Mesodermal cell (in vitro differentiated cells): ENCODE results near the gene NPSR1.
"Not testable (repeated sequence)": the region's sequence is repeated elsewhere in the genome, so short reads cannot be mapped to it uniquely, and the experiment has no call there.

ENCODE experiments used
- H3K27ac ChIP-seq: 2 replicates; pipeline ENCODE4 v1.7.0; 2013; ENCODE audit warnings: mild to moderate bottlenecking, low read depth, low read length, moderate library complexity; ENCODE audit not compliant: severe bottlenecking
- H3K36me3 ChIP-seq: 2 replicates; pipeline ENCODE4 v1.7.1; 2013; ENCODE audit warnings: mild to moderate bottlenecking, low read length, moderate library complexity; ENCODE audit not compliant: control insufficient read depth, insufficient read depth
- H3K4me1 ChIP-seq: one replicate; pipeline ENCODE4 v1.7.1; 2013; ENCODE audit warnings: mild to moderate bottlenecking, low read length; ENCODE audit not compliant: insufficient read depth, control insufficient read depth, poor library complexity, severe bottlenecking
- H3K4me3 ChIP-seq: 2 replicates; pipeline ENCODE4 v1.7.0; 2013; ENCODE audit warnings: low read length, control low read depth, mild to moderate bottlenecking; ENCODE audit not compliant: insufficient read depth, poor library complexity, severe bottlenecking; ENCODE audit errors: extremely low read depth
- H3K9me3 ChIP-seq: 2 replicates; pipeline ENCODE4 v1.7.1; 2013; ENCODE audit warnings: mild to moderate bottlenecking, low read length, moderate library complexity; ENCODE audit not compliant: control insufficient read depth
- WGBS, 2 experiments: methylation state at CpG; one replicate each; pipeline ENCODE4 v1.1.5; 2013; ENCODE audit warnings: missing lambda C conversion rate in 2 of 2; ENCODE audit not compliant: insufficient coverage in 2 of 2; 5-methylcytosine and 5-hydroxymethylcytosine counted together

NPSR1 gene

DNA sequence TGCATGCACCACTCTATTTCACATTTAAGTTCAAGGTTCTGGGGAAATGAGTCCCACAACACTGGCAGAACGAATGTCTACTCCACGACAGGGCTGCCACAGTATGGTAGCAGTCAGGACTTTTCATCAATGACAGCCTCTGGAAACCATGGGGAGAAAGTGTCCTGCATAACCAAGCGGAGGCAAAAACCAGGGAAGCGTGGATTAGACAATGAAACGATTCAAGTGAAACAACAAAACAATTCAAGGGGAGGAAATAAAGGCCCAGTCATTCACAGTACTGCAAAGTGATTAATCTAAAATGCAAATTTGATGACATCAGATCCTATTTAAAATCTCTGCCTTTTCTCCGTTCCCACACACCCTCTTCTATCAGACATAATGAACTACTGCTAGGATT, 211.0 kb downstream of the NPSR1 start:
- Histone ChIP-seq H3K27ac (no peak overlapping the region), H3K9me3 (no peaks in the 10 kb centered on the region), H3K4me1 (no peaks in the 10 kb centered on the region), H3K4me3 (no peak overlapping the region), H3K36me3 (no peaks in the 10 kb centered on the region)
- 88 to 92% methylated on average over 6 of the region's 6 CpGs for WGBS, 2 experiments

DNA sequence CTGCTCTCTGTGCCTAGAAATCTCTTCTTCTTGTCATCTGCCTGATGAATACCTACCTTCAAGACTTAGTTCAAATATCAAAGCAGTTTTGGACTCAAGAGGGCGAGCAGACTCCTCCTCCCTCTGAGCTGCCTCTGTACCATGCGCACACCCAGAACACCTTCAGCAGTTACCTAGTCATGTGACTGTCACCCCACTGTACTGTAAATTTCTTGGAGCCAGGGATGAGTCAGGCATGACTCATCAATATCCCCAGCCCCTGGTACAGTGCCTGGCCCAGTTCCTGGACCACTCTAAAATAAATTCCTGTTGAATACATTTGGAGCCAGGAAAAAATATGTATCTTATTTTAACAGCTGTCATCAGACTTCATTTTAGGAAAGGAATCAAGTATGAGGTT, 212.0 kb downstream of the NPSR1 start:
- not testable (repeated sequence) for H3K36me3 ChIP-seq, H3K9me3 ChIP-seq, H3K27ac ChIP-seq, H3K4me1 ChIP-seq, H3K4me3 ChIP-seq
- WGBS, 2 experiments: no CpG with 5 or more reads among the region's 2 CpGs

DNA sequence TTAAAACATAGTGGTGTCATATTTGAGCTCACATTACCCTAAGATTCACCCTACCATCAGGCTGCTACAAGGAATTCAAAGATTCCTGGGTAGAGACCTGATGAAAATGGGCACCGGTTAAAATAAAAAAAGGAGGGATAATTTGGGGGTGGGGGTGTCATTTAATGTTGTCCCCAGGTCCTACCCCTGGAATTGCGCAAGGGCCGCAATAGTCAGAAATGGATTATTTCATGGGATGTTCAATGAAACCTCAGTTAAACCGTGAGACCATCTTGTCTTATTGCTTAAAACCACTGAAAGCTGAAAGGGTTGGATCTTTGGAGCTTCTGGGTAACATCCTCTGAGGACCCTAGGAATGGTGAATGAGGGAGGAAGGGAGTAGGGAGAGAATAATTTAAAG, 216.3 kb downstream of the NPSR1 start:
- 92 to 97% methylated on average over 2 to 3 of the region's 4 CpGs for WGBS, 2 experiments
- H3K36me3 ChIP-seq, H3K4me3 ChIP-seq, H3K4me1 ChIP-seq, H3K9me3 ChIP-seq, H3K27ac ChIP-seq: not testable (repeated sequence)

DNA sequence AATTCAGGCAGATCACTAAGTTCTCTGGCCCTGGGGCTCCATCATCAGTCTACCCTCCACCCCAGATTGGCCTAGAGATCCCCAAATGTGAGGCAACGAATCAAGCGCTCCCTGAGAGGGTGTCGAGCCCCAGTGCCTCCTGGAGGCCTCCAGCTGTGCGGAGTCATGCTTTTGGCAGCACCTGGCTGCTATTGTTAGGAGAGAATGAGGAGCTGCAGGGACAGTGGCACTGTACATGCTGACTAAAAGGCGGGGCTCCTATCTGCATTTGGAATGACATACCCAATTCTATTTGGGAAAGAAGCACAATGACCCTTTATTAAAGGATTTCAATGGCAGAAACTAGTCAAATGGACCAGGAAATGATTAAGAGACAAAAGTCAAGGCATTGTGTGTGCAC, 217.5 kb downstream of the NPSR1 start:
- Histone ChIP-seq H3K4me3 (no peak overlapping the region), H3K27ac (no peak overlapping the region), H3K4me1 (no peaks in the 10 kb centered on the region), H3K36me3 (no peaks in the 10 kb centered on the region), H3K9me3 (no peaks in the 10 kb centered on the region)
- WGBS, 2 experiments: 83 to 100% methylated on average over 2 to 3 of the region's 5 CpGs

DNA sequence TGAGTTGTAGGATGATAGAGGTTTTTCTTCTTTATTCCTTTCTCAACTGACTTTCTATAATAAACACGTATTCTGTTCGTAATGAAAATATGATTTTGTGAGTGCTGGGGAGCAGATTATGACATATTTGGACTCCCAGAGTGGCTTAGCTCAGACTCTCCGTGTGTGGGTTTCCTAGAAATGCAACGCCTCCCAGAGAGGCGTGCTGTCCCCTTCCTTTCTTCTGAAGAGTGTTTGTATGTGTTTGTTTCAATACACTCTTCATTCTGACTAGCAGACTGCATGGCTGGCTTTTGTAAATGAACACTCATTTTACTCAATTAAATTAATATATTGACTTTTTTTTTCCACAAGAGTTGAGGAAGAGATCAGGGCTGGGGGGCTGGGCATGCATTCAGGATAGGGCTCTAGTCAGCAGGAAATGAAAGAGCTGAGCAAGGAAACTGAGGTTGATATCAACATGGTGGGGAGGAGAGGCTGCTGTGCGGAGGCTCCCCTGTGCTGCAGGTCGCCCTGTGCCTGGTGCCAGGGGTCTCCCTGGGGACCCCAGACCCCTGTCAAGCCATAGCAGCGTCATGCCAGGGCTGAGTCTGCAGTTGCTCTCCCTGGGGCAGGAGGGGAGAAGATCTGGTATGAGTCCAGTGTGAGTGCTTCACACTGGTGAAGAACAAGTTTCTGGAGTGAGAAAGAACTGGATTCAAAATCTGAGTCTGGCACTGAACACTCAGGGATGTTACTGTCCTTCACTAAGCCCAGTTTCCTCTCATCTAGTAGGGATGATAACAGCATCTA, 221.1 kb downstream of the NPSR1 start:
- H3K36me3 ChIP-seq, H3K27ac ChIP-seq, H3K4me1 ChIP-seq, H3K9me3 ChIP-seq, H3K4me3 ChIP-seq: not testable (repeated sequence)
- 86 to 87% methylated on average over 1 to 3 of the region's 8 CpGs for WGBS, 2 experiments

DNA sequence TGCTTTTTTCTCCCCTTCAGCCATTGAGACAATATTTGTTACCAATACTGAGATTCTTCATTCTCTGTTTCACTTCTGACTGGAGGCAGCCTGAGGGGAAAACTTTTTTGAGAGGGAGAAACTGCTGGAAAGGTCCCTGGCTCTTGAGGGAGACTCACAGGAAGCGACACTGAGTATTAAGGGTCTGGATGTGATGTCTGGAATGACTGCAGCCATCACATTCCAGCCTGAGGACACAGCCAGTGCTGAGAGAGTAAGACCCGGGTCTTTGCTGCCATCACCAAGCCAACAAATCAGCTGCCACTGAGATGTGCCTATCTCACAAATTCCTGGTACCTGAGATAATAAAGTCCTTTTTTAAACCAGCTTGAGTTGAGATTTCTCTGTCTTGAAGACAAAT, 221.9 kb downstream of the NPSR1 start:
- H3K36me3 ChIP-seq: no peaks in the 10 kb centered on the region
- no peak overlapping the region for H3K4me3 ChIP-seq
- WGBS, 2 experiments: 100% methylated on average over 1 of the region's 2 CpGs; no CpG with 5 or more reads in 1 of the 2 experiments
- H3K4me1 ChIP-seq: no peaks in the 10 kb centered on the region
- H3K9me3 ChIP-seq: peaks cover 7% of the 10 kb centered on the region
- no peak overlapping the region for H3K27ac ChIP-seq

DNA sequence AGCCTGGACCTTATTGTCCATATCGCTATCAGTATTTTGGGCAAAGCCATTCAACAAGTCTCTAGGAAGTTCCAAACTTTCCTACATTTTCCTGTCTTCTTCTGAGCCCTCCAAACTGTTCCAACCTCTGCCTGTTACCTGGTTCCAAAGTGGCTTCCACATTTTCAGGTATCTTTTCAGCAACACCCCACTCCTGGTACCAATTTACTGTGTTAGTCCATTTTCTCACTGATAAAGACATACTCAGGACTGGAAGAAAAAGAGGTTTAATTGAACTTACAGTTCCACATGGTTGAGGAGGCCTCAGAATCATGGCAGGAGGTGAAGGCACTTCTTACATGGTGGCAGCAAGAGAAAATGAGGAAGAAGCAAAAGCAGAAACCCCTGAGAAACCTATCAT, 225.8 kb downstream of the NPSR1 start:
- H3K27ac ChIP-seq, H3K4me3 ChIP-seq, H3K36me3 ChIP-seq, H3K4me1 ChIP-seq, H3K9me3 ChIP-seq: not testable (repeated sequence)
- 100% methylated on average over 1 of the region's 1 CpG for WGBS, 2 experiments

DNA sequence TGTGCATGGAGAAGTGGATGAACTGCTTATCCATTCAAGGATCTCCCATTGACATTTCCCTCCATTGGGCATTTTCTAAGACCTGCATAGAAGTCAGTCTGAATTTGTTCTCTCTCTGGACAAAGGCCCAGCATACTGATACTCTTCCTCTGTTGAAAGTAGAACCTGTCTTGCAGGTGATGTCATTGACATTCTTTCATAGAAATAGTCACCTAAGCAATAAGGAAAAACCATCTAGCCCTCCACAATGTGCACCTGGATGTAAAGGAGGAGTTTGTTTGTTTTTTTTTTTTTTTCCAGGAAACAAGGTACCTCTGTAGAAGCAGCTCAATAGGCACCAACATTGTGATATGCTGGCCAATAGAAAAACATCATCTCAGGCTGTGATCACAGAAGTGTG, 228.8 kb downstream of the NPSR1 start:
- no peak overlapping the region for H3K4me3 ChIP-seq
- no peaks in the 10 kb centered on the region for H3K36me3 ChIP-seq
- no peak overlapping the region for H3K27ac ChIP-seq
- peaks cover 7% of the 10 kb centered on the region for H3K9me3 ChIP-seq
- H3K4me1 ChIP-seq: peaks cover 8% of the 10 kb centered on the region

DNA sequence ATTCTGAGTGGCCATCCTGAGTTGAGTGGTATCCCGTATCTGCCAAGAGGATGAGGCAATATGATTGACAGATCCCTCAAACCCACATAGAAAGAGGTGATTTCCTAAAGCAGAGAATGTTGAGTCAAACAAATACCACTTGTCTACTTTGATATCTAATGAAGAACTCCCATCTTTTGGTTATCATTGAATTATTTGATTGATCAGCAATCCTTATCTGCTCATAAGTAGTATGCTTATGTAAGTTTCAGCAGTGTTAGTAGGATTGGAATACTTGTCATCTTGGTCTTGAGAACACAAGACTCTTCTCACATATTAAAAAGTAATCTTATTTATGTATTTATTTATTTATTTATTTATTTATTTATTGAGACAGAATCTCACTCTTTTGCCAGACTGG, 231.9 kb downstream of the NPSR1 start:
- H3K4me3 ChIP-seq: no peak overlapping the region
- H3K36me3 ChIP-seq: no peaks in the 10 kb centered on the region
- H3K9me3 ChIP-seq: no peaks in the 10 kb centered on the region
- peaks cover 9% of the 10 kb centered on the region for H3K4me1 ChIP-seq
- no CpG with 5 or more reads among the region's 1 CpG for WGBS, 2 experiments
- H3K27ac ChIP-seq: no peak overlapping the region

DNA sequence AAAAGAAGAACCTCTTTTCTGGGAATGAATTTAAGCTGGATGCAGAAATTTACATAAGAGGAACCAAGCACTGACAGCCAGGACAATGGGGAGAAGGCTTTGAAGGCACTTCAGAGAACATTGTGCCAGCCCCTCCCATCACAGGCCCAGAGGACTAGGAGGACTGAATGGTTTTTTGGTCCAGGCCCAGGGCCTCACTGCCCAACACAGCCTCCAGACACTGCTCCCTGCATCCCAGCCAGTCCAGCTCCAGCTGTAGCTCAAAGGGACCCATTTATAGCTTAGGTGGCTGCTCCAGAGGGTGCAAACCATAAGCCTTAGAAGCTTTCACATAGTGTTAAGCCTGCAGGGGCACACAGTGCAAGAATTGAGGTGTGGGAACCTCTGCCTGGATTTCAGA, 237.2 kb downstream of the NPSR1 start:
- Histone ChIP-seq H3K4me3 (no peak overlapping the region), H3K9me3 (peaks cover 11% of the 10 kb centered on the region), H3K27ac (no peak overlapping the region)

More for the DNA sequence above, 237.2 kb downstream of the NPSR1 start:
- H3K4me1 ChIP-seq: peaks cover 9% of the 10 kb centered on the region
- no peaks in the 10 kb centered on the region for H3K36me3 ChIP-seq
